ENCODE measurements around the gene NEDD4. TPM values are rescaled to one million over a fixed set of nuclear protein-coding genes. Genes with fewer than 3 reads are reported as not detected.

The NEDD4 gene
- total RNA-seq = 10 to 100 TPM; 36.3 to 87.1 (median 72.3) TPM

- DNase-seq = peak; percentile 51 to 90 (median 90)
- Histone ChIP-seq H3K36me3 (no peaks in the 10 kb centered on the region), H3K27me3 (no peaks in the 10 kb centered on the region), H3K9me3 (no peaks in the 10 kb centered on the region), H3K27ac (peak within 1 kb of the TSS; percentile 76 to 95 (median 90)), H3K4me1 (peaks cover 0 to 4% (median 0%) of the 10 kb centered on the region in 4 donors), H3K4me3 (peak within 1 kb of the TSS; percentile 74 to 96 (median 87))
- peak in 4 of 6 experiments; percentile 42 to 70 (median 63) for TF ChIP-seq CTCF (IDR thresholded peaks at IDR 0.05)
- peak; percentile 52 to 79 for TF ChIP-seq POLR2A (IDR thresholded peaks at IDR 0.05)
Measured at GRCh38 chr15:55993111-55993803, at the start of gene NEDD4. Gene NEDD4 (minus strand): TSS chr15:55993612. CDS start chr15:55993555, 57 bp downstream.

GRCh38 chr15:56042498-56042897 lies 49.1 kb upstream of the NEDD4 start:
- H3K4me3 ChIP-seq = no peak overlapping the region
- H3K27ac ChIP-seq = peak overlapping the region in 3 of 4 donors; percentile 13 to 61 (median 56)
- H3K4me1 ChIP-seq = peaks cover 0 to 8% (median 0%) of the 10 kb centered on the region in 4 donors
- no peaks in the 10 kb centered on the region for H3K9me3 ChIP-seq
- no peaks in the 10 kb centered on the region for H3K36me3 ChIP-seq
- no peaks in the 10 kb centered on the region for H3K27me3 ChIP-seq
- TF ChIP-seq POLR2A (IDR thresholded peaks at IDR 0.05) = no peak
- TF ChIP-seq CTCF (IDR thresholded peaks at IDR 0.05) = no peak
- peak in 1 of 3 donors; percentile 55 for DNase-seq

GRCh38 chr15:56042031-56042430 lies 48.6 kb upstream of the NEDD4 start:
- Histone ChIP-seq H3K4me3 (no peak overlapping the region), H3K4me1 (peaks cover 0 to 8% (median 0%) of the 10 kb centered on the region in 4 donors), H3K27me3 (no peaks in the 10 kb centered on the region), H3K27ac (peak overlapping the region in 2 of 4 donors; percentile 52 to 61), H3K36me3 (no peaks in the 10 kb centered on the region), H3K9me3 (no peaks in the 10 kb centered on the region)
- DNase-seq = no peak
- TF ChIP-seq POLR2A (IDR thresholded peaks at IDR 0.05) = no peak
- TF ChIP-seq CTCF (IDR thresholded peaks at IDR 0.05) = no peak

GRCh38 chr15:56040081-56041035 lies 46.9 kb upstream of the NEDD4 start:
- peak in 2 of 3 donors; percentile 58 to 87 for DNase-seq
- TF ChIP-seq CTCF (IDR thresholded peaks at IDR 0.05) (peak in 1 of 6 experiments; percentile 2), POLR2A (IDR thresholded peaks at IDR 0.05) (peak in 1 of 2 donors; percentile 19)
- Histone ChIP-seq H3K4me1 (peaks cover 0 to 8% (median 0%) of the 10 kb centered on the region in 4 donors), H3K4me3 (no peak overlapping the region), H3K27me3 (no peaks in the 10 kb centered on the region), H3K9me3 (no peaks in the 10 kb centered on the region), H3K36me3 (no peaks in the 10 kb centered on the region), H3K27ac (peak overlapping the region in 3 of 4 donors; percentile 15 to 79 (median 73))

- no peak overlapping the region for H3K4me3 ChIP-seq
- H3K36me3 ChIP-seq = no peaks in the 10 kb centered on the region
- H3K9me3 ChIP-seq = no peaks in the 10 kb centered on the region
- H3K4me1 ChIP-seq = peaks cover 0 to 8% (median 0%) of the 10 kb centered on the region in 4 donors
- no peak for TF ChIP-seq CTCF (IDR thresholded peaks at IDR 0.05)
- no peak for DNase-seq
- no peaks in the 10 kb centered on the region for H3K27me3 ChIP-seq
- peak overlapping the region in 2 of 4 donors; percentile 30 to 53 for H3K27ac ChIP-seq
Measured at GRCh38 chr15:56038707-56039106, 45.3 kb upstream of the NEDD4 start.

All from Peyer's patch (tissue), 4 donors.